ENCODE measurements around the gene MYO15B.

MYO15B gene

GRCh38 chr17:75641343-75641742, 53.7 kb downstream of the MYO15B start:
- no peak for DNase-seq

- DNase-seq: no peak
Measured at GRCh38 chr17:75642182-75642783, 54.7 kb downstream of the MYO15B start.

DNA sequence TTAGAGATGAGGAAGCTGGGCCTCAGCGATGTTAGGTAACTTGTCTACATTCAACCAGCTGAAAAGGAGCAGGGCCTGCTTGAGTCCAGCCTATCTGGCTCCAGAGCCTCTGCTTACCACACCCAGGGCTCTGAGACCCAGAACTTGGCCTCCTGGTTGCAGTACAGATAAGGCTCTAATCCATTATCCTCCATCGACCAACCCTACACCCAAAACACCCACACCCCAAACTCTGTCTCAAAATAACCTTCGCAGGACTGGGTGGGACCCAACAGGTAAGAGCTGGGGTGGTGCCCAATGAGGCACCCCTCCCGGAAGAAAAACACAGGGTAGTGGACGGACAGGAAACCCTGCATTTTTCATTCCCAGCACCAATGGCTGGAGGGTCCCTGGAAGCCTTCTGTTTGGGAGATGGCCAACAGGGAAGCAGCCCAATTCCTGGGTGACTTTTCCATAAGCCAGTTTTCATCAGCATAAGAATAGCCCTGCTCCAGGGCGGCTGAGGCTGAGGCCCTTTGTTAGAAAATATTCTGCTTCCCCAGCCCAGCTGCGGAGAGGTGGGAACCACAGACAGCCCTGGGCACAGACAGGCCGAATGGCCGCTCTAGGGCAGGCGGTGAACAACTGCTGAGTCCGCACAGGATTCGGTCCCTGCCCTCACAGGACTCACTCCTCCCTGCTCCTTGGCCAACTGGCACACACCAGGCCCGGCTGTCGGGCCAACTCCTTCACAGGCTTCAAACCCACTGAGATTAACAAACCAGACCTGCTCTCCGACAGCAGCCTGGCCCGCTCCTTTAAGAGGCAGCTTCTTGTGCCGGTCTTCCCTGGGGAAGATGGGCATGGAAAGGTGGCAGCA, 55.4 kb downstream of the MYO15B start:
- no peak for DNase-seq

GRCh38 chr17:75643643-75644017, 56.0 kb downstream of the MYO15B start:
- no peak for DNase-seq

DNA sequence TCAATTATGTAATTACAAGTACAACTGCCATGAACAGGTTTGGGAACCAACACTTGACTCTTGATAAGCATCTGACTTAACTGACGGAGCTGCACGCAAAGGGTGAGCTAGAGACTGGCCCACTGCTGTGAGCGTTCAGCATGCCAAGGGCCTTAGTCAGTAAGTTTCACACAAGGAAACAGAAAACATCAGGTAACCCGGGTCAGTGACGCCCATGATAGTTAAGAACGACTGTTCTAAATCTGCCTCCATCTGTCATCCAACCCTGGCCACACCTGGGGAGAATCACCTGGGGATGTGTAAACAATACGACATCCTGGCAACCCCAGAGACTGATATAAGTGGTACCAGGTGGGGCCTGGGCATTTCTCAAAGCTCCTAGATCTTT, 57.9 kb downstream of the MYO15B start:
- DNase-seq: no peak

- no peak for DNase-seq
Measured at GRCh38 chr17:75645889-75646637, 58.5 kb downstream of the MYO15B start.

GRCh38 chr17:75646638-75646992, 59.0 kb downstream of the MYO15B start:
- no peak for DNase-seq

- no peak for DNase-seq
Measured at GRCh38 chr17:75647061-75647460, 59.5 kb downstream of the MYO15B start.

GRCh38 chr17:75647921-75648320, 60.3 kb downstream of the MYO15B start:
- no peak for DNase-seq

DNA sequence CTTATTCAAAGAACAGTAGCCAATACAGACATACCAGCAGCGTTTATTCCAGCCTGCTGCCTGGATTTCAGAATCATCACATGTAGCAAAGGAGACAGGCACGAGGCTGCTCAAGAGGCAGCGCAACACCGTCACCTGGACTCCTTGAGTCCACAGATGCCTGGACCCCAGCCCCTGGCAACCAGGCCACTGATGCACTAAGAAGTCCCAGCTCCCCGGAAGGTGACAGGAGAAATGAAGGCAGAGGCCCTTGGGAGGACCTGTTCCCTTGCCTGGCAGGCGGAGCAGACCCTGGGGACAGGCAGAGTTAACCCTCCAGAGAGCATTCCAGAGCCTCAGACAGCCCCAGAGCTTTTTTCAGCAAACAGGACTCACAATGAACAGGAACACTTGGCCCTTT, 62.1 kb downstream of the MYO15B start:
- no peak for DNase-seq

DNA sequence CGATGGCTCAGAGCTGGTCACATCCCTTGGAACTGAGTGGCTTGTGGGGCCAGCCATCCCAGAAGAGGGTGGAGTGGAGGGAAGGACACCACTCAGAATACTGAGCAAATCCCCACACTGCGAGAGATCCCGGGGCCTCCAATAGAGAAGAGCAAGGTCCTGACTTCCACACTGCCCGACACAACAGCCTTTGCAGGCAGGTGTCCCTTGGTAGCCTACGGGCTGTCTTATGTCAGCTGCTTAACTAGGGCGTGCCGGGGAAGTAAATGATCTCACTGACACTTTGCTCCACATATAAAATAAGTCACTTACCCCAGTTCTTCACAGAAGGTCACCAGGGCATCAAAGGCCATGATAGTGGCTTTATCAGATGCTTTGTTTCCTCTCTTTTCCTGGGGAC, 63.3 kb downstream of the MYO15B start:
- DNase-seq: no peak

- DNase-seq: no peak
Measured at GRCh38 chr17:75652341-75652740, 64.7 kb downstream of the MYO15B start.

GRCh38 chr17:75652934-75653549, 65.4 kb downstream of the MYO15B start:
- no peak for DNase-seq

GRCh38 chr17:75654176-75654575, 66.6 kb downstream of the MYO15B start:
- no peak for DNase-seq

GRCh38 chr17:75658237-75658636, 70.6 kb downstream of the MYO15B start:
- DNase-seq: no peak

DNA sequence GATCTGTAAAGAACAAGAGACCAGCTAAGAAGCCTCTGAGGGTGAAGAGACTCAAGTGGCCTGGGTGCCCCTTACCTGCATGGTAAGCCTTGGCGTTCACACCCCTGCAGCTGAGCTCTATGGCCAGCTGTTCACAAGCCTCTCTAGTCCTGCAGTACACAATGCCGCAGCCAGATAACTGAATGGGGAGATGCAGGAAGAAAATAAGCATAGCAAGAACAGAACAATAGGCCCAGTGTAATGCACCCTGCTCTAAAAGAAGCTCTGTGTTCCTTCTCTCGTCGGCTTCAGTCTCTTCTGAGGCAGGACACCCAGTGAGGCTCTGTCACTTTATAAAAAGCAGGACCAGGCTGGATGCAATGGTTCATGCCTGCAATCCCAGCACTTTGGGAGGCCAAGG, 73.9 kb downstream of the MYO15B start:
- DNase-seq: no peak

DNA sequence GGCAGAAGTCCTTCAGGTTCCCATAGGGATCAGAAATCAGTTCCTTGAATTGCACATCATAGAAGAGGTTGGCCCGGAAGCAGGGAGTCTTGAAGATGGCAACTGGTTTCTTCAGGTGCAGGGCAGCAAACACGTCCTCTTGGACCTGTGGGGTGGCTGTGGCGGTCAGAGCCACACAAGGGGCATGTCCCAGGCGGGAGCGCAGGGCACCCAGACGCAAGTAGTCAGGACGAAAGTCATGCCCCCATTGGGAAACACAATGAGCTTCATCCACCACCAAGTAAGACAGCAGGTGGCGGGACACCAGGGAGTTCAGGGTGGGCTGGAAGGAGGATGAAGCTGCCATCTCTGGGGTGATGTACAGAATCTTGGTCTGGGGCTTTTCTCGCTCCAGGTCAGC, 74.9 kb downstream of the MYO15B start:
- DNase-seq: no peak

GRCh38 chr17:75664099-75664549, 76.5 kb downstream of the MYO15B start:
- DNase-seq: no peak

DNA sequence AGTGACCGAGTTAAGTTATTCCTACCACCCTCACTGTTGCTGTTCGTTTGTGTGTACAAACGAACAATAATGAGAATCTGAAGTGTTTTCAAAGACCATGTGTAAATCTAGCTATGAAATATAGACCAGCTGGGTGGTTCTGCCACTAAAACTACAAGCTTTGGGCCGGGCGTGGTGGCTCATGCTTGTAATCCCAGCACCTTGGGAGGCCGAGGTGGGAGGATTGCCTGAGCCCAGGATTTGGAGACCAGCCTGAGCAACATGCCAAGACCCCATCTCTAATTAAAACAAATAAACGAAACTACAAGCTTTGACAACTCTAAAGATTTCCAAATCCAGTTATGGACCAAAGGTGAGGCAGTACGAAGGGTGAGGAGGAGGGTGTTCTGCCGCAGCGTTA, 78.4 kb downstream of the MYO15B start:
- DNase-seq: no peak

- peak; percentile 36 for DNase-seq
Measured at GRCh38 chr17:75666959-75667790, 79.6 kb downstream of the MYO15B start, which contains the start of the genes RECQL5 and SAP30BP. Gene RECQL5, minus strand, starts transcription at chr17:75667154. Its CDS starts 597 bp downstream, at chr17:75666557. Gene SAP30BP, plus strand, starts transcription at chr17:75667338. Its CDS starts 35 bp downstream, at chr17:75667373.

- no peak for DNase-seq
Measured at GRCh38 chr17:75667825-75668224, 80.2 kb downstream of the MYO15B start.

DNA sequence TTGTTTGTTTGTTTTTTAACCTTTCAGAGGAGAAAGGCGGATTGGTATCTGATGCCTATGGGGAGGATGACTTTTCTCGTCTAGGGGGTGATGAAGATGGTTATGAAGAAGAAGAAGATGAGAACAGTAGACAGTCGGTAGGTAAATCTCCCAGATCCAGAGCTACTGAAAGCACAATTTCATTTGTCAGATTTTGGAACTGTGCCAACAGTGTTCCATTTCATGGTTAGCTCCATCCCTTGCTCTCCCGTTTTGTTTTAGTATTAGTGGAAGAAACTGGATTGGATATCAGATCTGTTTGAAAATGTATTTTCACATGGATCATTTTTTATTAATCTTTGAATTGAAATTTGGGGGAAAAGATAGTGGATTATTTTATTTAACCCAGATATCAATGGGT, 80.9 kb downstream of the MYO15B start:
- DNase-seq: no peak
